HCT116 (cell line): ENCODE data around the gene NPR1. TPM values are rescaled to one million over a fixed set of nuclear protein-coding genes. Genes with fewer than 3 reads are reported as not detected.

Experiments
- ATAC-seq: fragments of 200-7000 bp; cut with Tn5 transposase; 2 replicates; pipeline ENCODE4 v1.9.1; 2020; ENCODE audit warnings: mild to moderate bottlenecking, moderate library complexity
- BruUV-seq: library from RNA; stranded (reverse); fragments of 400-500 nt; replicated peaks from 2 replicates; lab custom pipeline; 2021; lab: Mats Ljungman, UMichigan
- CTCF ChIA-PET: fragments of 300-600 bp; sonication (Branson Sonifier 250); formaldehyde crosslinking; loops from one replicate; lab custom pipeline; 2021; ENCODE audit warnings: antibody characterized with exemption; lab: Charles Lee
- POLR2A ChIA-PET: fragments of 300-600, 350-600 bp; sonication (Branson Sonifier 250); formaldehyde crosslinking; loops from one replicate; lab custom pipeline; 2021; ENCODE audit warnings: antibody characterized with exemption; lab: Charles Lee
- RAD21 ChIA-PET, 2 experiments: fragments of 300-600 bp; sonication (Branson Sonifier 250); formaldehyde crosslinking; loops; one replicate each; lab custom pipeline; 2023; ENCODE audit warnings: low total read pairs in 2 of 2; ENCODE audit not compliant: uncharacterized antibody in 2 of 2, unreplicated experiment in 2 of 2, low non-redundant PET in 1 of 2; lab: Charles Lee
- DNase-seq: peaks from one replicate; pipeline ENCODE4 v3.0.0-alpha.2; 2010; ENCODE audit warnings: low read depth, low spot score
- H2AFZ ChIP-seq: fragments of 200-600 bp; shearing (Covaris generic), sonication (generic); 2 replicates; pipeline ENCODE4 v1.6.1; 2017; ENCODE audit warnings: low read depth, mixed run types, mixed read lengths, antibody characterized with exemption, low read length; ENCODE audit not compliant: poor library complexity, severe bottlenecking
- H3K27ac ChIP-seq: 2 replicates; pipeline ENCODE4 v1.5.1; 2012; ENCODE audit warnings: low read depth, low read length
- H3K27me3 ChIP-seq: fragments of 200-600 bp; sonication (generic); 2 replicates; pipeline ENCODE4 v1.6.1; 2016; ENCODE audit warnings: mixed run types, low read length, mixed read lengths; ENCODE audit not compliant: insufficient read depth
- H3K36me3 ChIP-seq, 2 experiments: fragments of 200-500 bp in 1 of 2; fragments of 200-600 bp in 1 of 2; sonication (Bioruptor generic) in 1 of 2; sonication (generic) in 1 of 2; 2 replicates each; pipeline versions ENCODE4 v1.5.1 to v1.6.1; 2014 to 2016; ENCODE audit warnings: low read length in 2 of 2, inconsistent platforms in 1 of 2, mixed read lengths in 1 of 2, mixed run types in 1 of 2; ENCODE audit not compliant: insufficient read depth in 2 of 2, control insufficient read depth in 1 of 2
- H3K4me1 ChIP-seq, 2 experiments: fragments of 200-600 bp in 1 of 2; sonication (generic) in 1 of 2; 2 replicates each; pipeline versions ENCODE4 v1.5.1 to v1.6.1; 2012 to 2017; ENCODE audit warnings: low read length in 2 of 2, inconsistent platforms in 1 of 2, mild to moderate bottlenecking in 1 of 2, mixed read lengths in 1 of 2, mixed run types in 1 of 2, moderate library complexity in 1 of 2; ENCODE audit not compliant: insufficient read depth in 2 of 2, control insufficient read depth in 1 of 2
- H3K4me2 ChIP-seq: fragments of 200-600 bp; sonication (generic); 2 replicates; pipeline ENCODE4 v1.6.1; 2017; ENCODE audit warnings: mixed run types, low read length, mixed read lengths
- H3K4me3 ChIP-seq, 2 experiments: fragments of 200-600 bp in 1 of 2; sonication (generic) in 1 of 2; replicated peaks in 1 of 2; 2 replicates each; pipeline ENCODE4 v1.5.1; 2011 to 2016; ENCODE audit warnings: low read length in 2 of 2, control low read depth in 1 of 2, low read depth in 1 of 2, mild to moderate bottlenecking in 1 of 2, mixed read lengths in 1 of 2, mixed run types in 1 of 2
- H3K79me2 ChIP-seq: fragments of 200-600 bp; sonication (generic); 2 replicates; pipeline ENCODE4 v1.6.1; 2017; ENCODE audit warnings: mild to moderate bottlenecking, mixed run types, low read length, moderate library complexity, mixed read lengths; ENCODE audit not compliant: insufficient read depth
- H3K9ac ChIP-seq: fragments of 200-600 bp; sonication (generic); 2 replicates; pipeline ENCODE4 v1.6.1; 2016; ENCODE audit warnings: low read length, mixed read lengths
- H3K9me2 ChIP-seq: fragments of 200-600 bp; sonication (generic), shearing (Covaris generic); 2 replicates; pipeline ENCODE4 v1.6.1; 2017; ENCODE audit warnings: mixed run types, mild to moderate bottlenecking, moderate library complexity; ENCODE audit not compliant: insufficient read depth
- H3K9me3 ChIP-seq, 2 experiments: fragments of 200-500 bp in 1 of 2; fragments of 200-600 bp in 1 of 2; sonication (Bioruptor generic) in 1 of 2; sonication (generic) in 1 of 2; 2 replicates each; pipeline ENCODE4 v1.6.1; 2014 to 2017; ENCODE audit warnings: low read length in 2 of 2, mixed read lengths in 2 of 2, inconsistent platforms in 1 of 2, low read depth in 1 of 2, mild to moderate bottlenecking in 1 of 2, mixed run types in 1 of 2, moderate library complexity in 1 of 2; ENCODE audit not compliant: control insufficient read depth in 1 of 2, insufficient read depth in 1 of 2
- H4K20me1 ChIP-seq: fragments of 200-600 bp; sonication (generic), shearing (Covaris generic); 2 replicates; pipeline ENCODE4 v1.6.1; 2017; ENCODE audit warnings: mixed run types, mild to moderate bottlenecking, moderate library complexity; ENCODE audit not compliant: insufficient read depth
- EGR1 ChIP-seq: IDR thresholded peaks from 2 replicates; pipeline ENCODE4 v1.6.1; 2012; ENCODE audit warnings: low read depth
- EZH2 ChIP-seq: fragments of 200-600 bp; sonication (generic); IDR thresholded peaks from 2 replicates; pipeline ENCODE4 v1.6.1; 2017; ENCODE audit warnings: antibody characterized with exemption, mixed run types
- JUND ChIP-seq: IDR thresholded peaks from 2 replicates; pipeline ENCODE4 v1.6.1; 2012
- RAD21 ChIP-seq: IDR thresholded peaks from 2 replicates; pipeline ENCODE4 v1.6.1; 2012; ENCODE audit warnings: low read depth, mild to moderate bottlenecking
- SIN3A ChIP-seq: IDR thresholded peaks from 2 replicates; pipeline ENCODE4 v1.6.1; 2012; ENCODE audit warnings: low read depth
- SP1 ChIP-seq: IDR thresholded peaks from 2 replicates; pipeline ENCODE4 v1.6.1; 2012; ENCODE audit warnings: low read depth
- ZFX ChIP-seq: fragments of 450-650 bp; IDR thresholded peaks from 2 replicates; pipeline ENCODE4 v1.6.1; 2017
- intact Hi-C: fragments of 100-400 bp; cut with micrococcal nuclease; formaldehyde crosslinking; loops from 2 replicates; pipeline ENCODE4 v1.10.0; 2022
- total RNA-seq: library from RNA; stranded (reverse); gene quantifications from one replicate; pipeline ENCODE4 v1.2.1, GENCODE V29; 2021; ENCODE audit not compliant: unreplicated experiment
- TF ChIP-seq, protein P1 (sequence below): IDR thresholded peaks from 2 replicates; pipeline ENCODE4 v1.6.1; 2011; ENCODE audit warnings: mild to moderate bottlenecking, low read length, moderate library complexity; ENCODE audit not compliant: insufficient replicate concordance; ENCODE audit errors: extremely low read depth
- TF ChIP-seq, protein P2 (sequence below): IDR thresholded peaks from 2 replicates; pipeline ENCODE4 v1.6.1; 2012
- TF ChIP-seq, protein P3 (sequence below): IDR thresholded peaks from 2 replicates; pipeline ENCODE4 v1.6.1; 2012; ENCODE audit warnings: low read depth
- TF ChIP-seq, protein P4 (sequence below), 3 experiments: fragments of 200-600 bp in 1 of 3; sonication (generic) in 1 of 3; IDR thresholded peaks in 2 of 3; conservative IDR thresholded peaks in 1 of 3; 2 replicates each; pipeline ENCODE4 v1.5.1; 2012 to 2017; ENCODE audit warnings: low read depth in 2 of 3, low read length in 2 of 3, antibody characterized with exemption in 1 of 3, borderline replicate concordance in 1 of 3, control low read depth in 1 of 3, mild to moderate bottlenecking in 1 of 3, mixed read lengths in 1 of 3, mixed run types in 1 of 3, moderate library complexity in 1 of 3; ENCODE audit not compliant: insufficient read depth in 1 of 3
- TF ChIP-seq, protein P5 (sequence below): IDR thresholded peaks from 2 replicates; pipeline ENCODE4 v1.6.1; 2012

NPR1 gene
- total RNA-seq, 1 experiment from 2014 or later, result 0.07 TPM

DNA sequence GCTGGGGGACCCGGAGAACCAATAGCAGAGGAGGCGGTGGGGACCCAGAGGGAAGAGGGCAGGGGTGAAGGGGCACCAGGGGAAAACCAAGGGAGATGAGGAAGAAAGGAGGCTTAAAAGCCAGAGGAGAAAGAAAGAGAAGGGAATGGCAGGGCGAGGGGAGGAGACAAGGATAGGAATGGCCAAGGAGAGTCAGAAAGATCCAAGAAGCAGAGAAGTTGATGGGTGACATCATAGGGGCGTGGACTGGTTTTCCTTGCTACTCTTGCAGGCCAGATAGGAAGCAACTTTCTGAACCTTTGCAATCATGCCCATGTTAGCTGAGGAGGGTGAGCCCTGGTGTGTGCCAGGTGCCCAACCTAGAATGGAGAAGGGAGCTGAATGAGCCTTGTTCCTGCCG, 5.4 kb downstream of the NPR1 start:
- Histone ChIP-seq H3K4me1 (peaks cover 0 to 5% of the 10 kb centered on the region in 2 experiments; a peak in 1 of 4 replicates), H4K20me1 (no peaks in the 10 kb centered on the region), H3K4me2 (no peak overlapping the region), H3K9me3 (no peaks in the 10 kb centered on the region), H3K27me3 (no peaks in the 10 kb centered on the region; the same call in 1 of the 2 replicates), H3K9me2 (no peaks in the 10 kb centered on the region), H3K4me3 (no peak overlapping the region), H2AFZ (no peak overlapping the region), H3K9ac (no peak overlapping the region), H3K27ac (no peak overlapping the region), H3K36me3 (no peaks in the 10 kb centered on the region), H3K79me2 (no peaks in the 10 kb centered on the region)
- no peak for TF ChIP-seq SIN3A
- DNase-seq (no peak), ATAC-seq (peak; percentile 55)
- intact Hi-C loops, result no loop called here
- CTCF ChIA-PET, result no interaction called here
- RAD21 ChIA-PET, result no interaction called here
- no TSS peak for BruUV-seq
- POLR2A ChIA-PET, result no interaction called here

DNA sequence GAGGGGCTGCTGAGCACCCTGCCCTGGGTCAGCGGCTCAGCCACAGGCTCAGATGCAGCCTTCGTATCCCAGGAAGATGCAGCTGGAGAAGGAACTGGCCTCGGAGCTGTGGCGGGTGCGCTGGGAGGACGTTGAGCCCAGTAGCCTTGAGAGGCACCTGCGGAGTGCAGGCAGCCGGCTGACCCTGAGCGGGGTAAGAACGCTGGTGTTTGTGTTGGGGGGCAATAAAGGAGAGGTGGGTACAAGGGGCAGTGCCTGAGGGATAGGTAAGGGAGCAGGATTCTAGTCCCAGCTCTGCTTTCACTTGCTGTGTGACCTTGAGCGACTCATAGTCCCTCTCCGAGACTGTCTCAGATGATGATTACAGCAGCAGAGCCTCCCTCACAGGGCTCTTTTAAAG, 6.4 kb downstream of the NPR1 start:
- CTCF ChIA-PET, result no interaction called here
- ATAC-seq (no peak), DNase-seq (no peak)
- Histone ChIP-seq H3K4me1 (peaks cover 0 to 5% of the 10 kb centered on the region in 2 experiments; a peak in 1 of 4 replicates), H3K27ac (no peak overlapping the region), H3K9me2 (no peaks in the 10 kb centered on the region), H3K36me3 (no peaks in the 10 kb centered on the region), H3K27me3 (no peaks in the 10 kb centered on the region; the same call in 1 of the 2 replicates), H3K79me2 (no peaks in the 10 kb centered on the region), H3K9me3 (no peaks in the 10 kb centered on the region), H3K9ac (no peak overlapping the region), H3K4me3 (no peak overlapping the region)
- RAD21 ChIA-PET, result no interaction called here
- intact Hi-C loops, result no loop called here
- BruUV-seq, result no TSS peak
- TF ChIP-seq, protein P1, sequence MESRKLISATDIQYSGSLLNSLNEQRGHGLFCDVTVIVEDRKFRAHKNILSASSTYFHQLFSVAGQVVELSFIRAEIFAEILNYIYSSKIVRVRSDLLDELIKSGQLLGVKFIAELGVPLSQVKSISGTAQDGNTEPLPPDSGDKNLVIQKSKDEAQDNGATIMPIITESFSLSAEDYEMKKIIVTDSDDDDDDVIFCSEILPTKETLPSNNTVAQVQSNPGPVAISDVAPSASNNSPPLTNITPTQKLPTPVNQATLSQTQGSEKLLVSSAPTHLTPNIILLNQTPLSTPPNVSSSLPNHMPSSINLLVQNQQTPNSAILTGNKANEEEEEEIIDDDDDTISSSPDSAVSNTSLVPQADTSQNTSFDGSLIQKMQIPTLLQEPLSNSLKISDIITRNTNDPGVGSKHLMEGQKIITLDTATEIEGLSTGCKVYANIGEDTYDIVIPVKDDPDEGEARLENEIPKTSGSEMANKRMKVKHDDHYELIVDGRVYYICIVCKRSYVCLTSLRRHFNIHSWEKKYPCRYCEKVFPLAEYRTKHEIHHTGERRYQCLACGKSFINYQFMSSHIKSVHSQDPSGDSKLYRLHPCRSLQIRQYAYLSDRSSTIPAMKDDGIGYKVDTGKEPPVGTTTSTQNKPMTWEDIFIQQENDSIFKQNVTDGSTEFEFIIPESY, result no peak
- TF ChIP-seq, protein P2, sequence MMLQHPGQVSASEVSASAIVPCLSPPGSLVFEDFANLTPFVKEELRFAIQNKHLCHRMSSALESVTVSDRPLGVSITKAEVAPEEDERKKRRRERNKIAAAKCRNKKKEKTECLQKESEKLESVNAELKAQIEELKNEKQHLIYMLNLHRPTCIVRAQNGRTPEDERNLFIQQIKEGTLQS, result no peak
- TF ChIP-seq RAD21 (no peak), EZH2 (no peak), ZFX (no peak), SP1 (no peak), EGR1 (no peak), JUND (no peak)
- TF ChIP-seq, protein P3, sequence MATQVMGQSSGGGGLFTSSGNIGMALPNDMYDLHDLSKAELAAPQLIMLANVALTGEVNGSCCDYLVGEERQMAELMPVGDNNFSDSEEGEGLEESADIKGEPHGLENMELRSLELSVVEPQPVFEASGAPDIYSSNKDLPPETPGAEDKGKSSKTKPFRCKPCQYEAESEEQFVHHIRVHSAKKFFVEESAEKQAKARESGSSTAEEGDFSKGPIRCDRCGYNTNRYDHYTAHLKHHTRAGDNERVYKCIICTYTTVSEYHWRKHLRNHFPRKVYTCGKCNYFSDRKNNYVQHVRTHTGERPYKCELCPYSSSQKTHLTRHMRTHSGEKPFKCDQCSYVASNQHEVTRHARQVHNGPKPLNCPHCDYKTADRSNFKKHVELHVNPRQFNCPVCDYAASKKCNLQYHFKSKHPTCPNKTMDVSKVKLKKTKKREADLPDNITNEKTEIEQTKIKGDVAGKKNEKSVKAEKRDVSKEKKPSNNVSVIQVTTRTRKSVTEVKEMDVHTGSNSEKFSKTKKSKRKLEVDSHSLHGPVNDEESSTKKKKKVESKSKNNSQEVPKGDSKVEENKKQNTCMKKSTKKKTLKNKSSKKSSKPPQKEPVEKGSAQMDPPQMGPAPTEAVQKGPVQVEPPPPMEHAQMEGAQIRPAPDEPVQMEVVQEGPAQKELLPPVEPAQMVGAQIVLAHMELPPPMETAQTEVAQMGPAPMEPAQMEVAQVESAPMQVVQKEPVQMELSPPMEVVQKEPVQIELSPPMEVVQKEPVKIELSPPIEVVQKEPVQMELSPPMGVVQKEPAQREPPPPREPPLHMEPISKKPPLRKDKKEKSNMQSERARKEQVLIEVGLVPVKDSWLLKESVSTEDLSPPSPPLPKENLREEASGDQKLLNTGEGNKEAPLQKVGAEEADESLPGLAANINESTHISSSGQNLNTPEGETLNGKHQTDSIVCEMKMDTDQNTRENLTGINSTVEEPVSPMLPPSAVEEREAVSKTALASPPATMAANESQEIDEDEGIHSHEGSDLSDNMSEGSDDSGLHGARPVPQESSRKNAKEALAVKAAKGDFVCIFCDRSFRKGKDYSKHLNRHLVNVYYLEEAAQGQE, result no peak
- TF ChIP-seq, protein P4, sequence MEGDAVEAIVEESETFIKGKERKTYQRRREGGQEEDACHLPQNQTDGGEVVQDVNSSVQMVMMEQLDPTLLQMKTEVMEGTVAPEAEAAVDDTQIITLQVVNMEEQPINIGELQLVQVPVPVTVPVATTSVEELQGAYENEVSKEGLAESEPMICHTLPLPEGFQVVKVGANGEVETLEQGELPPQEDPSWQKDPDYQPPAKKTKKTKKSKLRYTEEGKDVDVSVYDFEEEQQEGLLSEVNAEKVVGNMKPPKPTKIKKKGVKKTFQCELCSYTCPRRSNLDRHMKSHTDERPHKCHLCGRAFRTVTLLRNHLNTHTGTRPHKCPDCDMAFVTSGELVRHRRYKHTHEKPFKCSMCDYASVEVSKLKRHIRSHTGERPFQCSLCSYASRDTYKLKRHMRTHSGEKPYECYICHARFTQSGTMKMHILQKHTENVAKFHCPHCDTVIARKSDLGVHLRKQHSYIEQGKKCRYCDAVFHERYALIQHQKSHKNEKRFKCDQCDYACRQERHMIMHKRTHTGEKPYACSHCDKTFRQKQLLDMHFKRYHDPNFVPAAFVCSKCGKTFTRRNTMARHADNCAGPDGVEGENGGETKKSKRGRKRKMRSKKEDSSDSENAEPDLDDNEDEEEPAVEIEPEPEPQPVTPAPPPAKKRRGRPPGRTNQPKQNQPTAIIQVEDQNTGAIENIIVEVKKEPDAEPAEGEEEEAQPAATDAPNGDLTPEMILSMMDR (IDR thresholded peaks at IDR 0.05 in 2 of 3, conservative IDR thresholded peaks at IDR 0.05 in 1 of 3; ENCODE audit: borderline replicate concordance in 1 of 3, insufficient read depth in 1 of 3, low read depth in 2 of 3, low read length in 2 of 3), result no peak
- TF ChIP-seq, protein P5, sequence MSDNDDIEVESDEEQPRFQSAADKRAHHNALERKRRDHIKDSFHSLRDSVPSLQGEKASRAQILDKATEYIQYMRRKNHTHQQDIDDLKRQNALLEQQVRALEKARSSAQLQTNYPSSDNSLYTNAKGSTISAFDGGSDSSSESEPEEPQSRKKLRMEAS, result no peak
- TF ChIP-seq, all 23 proteins: peak for 0
- H3K4me2 ChIP-seq, result no peak overlapping the region
- no peaks in the 10 kb centered on the region for H4K20me1 ChIP-seq
- no peak overlapping the region for H2AFZ ChIP-seq
- POLR2A ChIA-PET, result no interaction called here
